GM18520 (cell line): ENCODE measurements around the gene MT1HL1.

Experiments used
- ATAC-seq: cut with Tn5 transposase; IDR thresholded peaks from one replicate; pipeline ENCODE4 v1.9.1; 2021; ENCODE audit not compliant: unreplicated experiment

Gene MT1HL1

DNA sequence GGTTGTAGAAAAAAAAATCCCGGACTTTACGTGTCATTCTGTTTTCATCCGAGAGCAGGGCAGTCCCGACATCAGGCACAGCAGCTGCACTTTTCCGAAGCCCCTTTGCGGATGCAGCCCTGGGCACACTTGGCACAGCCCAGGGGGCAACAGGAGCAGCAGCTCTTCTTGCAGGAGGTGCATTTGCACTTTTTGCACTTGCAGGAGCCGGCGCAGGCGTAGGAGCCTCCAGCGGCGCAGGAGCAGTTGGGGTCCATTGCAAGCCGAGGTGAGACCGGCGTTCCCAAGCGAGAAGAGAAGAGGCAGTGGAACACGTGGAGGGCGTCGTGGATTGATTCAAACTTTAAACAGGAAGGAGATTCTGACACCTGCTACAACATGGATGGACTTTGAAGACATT lies at the start of gene MT1HL1:
Gene MT1HL1, minus strand, starts transcription at position 326 of the 400 bp plus-strand sequence. Its CDS starts 69 bp downstream, at position 257.
- no peak for ATAC-seq

DNA sequence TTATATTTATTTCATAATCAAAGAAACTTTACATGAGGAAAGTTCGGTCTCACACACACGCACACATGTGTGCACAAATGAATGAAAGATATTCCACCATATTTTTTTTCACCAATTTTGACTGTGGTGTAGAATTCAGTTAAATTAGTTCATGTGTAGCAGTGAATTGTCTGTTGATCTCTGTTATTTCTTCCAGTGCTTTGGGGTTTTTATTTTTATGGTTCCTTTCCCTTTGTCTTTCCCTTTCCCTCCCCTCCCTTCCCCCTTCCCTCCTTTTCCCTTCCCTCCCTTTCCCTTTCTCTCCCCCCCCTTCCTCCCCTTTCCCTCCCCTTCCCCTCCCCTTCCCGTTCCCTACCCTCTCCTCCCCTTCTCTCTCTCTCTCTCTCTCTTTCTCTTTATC lies 46.7 kb upstream of the MT1HL1 start:
- no peak for ATAC-seq

DNA sequence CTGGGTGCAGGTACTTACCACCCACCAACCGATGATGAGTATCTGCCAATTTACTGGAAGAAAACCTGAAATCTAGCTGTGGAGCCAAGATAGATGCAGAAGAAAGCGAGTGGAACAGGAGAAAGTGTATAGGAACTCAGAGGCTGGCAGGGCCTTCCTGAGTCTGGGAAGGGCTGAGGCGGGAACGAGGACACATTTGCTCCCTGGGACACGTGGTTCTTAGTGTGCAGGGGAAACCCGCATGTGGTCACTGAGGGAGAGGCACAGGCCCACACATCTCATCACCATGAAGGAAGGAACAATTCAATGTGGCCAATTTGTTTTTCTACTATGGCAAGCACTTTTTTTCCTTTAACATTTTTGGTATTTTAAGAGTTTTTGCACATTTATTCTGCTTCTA lies 45.9 kb upstream of the MT1HL1 start:
- ATAC-seq, result no peak

DNA sequence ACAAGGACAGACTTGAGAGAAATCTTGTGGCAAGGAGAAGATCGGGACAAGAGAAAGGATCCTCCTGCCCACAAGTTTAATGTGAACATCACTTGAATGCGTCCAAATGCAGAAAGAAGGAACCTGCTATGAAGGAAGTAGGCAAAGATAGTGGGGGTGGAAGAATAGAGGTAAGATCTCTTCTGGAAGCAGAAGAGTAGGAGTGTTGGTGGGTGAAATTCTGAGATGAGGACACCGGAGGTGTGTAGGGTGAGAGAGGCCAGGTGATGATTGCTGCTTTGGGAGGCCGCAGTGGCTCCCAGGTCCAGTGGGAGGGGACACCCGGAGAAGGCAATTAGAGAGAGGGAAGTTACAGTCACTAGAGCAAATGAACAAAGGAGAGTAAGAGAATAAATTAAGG lies 44.6 kb upstream of the MT1HL1 start:
- ATAC-seq, result no peak

DNA sequence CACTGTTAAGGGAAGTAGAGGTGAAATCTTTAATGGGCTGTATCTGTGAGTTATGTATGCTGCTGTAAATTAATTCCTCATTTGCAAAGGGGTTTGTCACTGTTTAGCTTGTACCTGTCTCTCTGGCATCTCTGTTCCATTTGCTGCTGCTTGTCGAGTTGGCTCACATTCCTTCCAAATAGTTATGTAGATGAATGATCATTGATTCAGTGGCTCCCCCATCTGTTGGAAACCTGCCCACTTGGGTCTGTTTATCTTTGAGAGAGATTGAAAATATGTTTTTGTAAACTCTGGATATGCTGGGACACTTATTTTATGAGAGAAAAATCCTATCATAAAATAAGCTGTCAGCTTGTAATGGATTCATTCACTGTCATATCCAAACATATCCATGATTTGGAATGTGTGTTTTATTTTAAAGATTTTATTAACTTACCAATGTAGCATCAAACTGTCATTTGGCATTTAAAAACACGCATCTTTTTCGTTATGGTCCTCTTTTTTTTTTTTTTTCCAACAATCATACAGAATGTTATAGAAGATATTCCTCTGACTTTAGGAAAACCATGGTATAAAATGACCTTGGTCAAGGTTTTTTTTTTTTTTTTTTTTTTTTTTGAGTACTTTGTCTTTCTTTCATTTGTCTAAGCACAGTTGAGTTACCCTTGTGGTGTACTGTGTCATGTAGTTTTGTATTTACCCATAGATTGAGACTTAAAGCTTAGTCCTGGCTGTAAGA lies 41.2 kb upstream of the MT1HL1 start:
- ATAC-seq, result no peak

DNA sequence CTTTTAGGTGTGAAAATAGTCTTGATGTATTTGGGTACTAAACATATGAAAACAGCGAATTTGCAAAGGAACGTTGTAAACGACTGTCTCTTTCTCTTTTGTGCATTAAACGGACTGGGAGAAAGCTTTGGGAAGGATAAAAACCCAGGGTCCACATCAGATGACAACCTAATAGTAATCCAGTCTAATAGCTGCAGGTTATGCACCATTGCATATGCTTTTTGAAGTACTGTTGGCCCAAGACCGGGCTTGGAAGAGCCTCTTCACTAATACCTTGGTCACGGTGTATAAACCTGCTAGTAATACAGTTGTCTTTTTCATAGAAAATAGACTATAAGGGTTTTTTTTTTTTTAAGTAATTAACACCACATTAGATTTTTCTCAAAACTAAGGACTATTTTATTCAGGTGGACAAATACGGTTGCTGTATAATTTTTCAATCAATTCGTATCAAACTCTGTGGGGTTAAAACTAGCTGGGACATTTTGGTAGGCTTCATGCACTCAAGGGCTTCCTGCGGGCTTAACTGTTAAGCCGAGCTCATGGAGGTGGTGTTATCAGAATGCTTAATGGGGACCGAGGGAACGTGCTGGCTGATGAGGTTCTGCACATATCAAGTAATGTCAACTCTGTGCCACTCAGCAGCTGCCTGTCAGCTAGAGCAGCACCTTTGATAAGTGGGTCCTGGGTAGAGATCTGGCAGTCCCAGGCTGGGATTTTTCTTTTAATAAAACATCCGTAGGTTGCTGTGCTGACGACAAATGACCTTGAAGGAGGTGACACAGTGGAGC lies 39.8 kb upstream of the MT1HL1 start:
- no peak for ATAC-seq

DNA sequence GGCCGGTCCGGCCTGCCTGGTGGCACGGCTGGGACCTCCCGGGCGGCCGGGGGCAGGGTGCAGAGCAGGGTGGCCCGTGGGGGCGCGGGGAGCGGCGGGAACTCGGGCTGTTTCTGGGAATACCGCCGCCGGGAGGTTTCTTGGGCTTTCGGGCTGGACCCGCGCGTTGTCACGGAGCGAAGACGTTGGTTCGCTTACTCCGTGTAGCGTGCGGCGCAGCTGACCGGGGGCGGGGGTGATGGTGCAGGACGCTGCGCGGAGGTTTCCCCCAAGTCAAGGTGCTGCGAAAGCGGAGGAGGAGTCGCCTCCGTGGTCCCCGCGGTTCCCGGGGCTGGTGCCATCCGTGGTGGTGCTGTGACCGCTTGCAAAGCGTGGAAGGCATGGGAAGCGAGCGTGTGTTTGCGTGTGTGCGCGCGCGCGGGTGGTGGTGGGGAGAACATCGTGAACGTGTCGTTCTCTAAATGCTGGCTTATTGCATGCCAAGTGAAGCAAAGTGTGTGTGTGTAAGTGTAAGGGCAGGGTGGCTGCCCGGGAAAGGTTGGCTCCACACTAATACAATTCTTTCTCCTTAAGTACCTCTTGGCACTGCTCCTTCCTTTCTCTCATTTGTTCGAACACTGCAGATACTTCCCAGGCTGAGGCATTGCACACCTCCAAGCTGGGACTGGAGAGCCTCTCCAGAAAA lies 38.8 kb upstream of the MT1HL1 start:
- ATAC-seq, result no peak

DNA sequence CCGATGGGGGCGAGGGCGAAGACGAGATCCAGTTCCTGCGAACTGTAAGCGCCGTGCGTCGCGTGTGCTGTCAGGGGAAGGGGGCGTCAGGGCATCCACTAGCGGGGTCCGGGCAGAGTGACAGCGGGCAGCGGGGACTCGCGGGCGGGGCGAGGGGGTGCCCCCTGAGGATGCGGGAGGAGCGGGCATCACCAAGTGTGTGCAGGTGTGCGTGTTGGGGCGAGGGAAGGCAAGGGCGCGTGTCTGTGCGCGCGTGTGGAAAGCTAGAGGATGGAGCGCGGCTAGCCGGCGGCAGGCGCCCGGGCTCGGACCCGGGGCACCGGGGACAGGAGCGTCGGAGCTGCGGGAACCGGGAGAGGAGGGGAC lies 38.3 kb upstream of the MT1HL1 start:
- ATAC-seq, result no peak

DNA sequence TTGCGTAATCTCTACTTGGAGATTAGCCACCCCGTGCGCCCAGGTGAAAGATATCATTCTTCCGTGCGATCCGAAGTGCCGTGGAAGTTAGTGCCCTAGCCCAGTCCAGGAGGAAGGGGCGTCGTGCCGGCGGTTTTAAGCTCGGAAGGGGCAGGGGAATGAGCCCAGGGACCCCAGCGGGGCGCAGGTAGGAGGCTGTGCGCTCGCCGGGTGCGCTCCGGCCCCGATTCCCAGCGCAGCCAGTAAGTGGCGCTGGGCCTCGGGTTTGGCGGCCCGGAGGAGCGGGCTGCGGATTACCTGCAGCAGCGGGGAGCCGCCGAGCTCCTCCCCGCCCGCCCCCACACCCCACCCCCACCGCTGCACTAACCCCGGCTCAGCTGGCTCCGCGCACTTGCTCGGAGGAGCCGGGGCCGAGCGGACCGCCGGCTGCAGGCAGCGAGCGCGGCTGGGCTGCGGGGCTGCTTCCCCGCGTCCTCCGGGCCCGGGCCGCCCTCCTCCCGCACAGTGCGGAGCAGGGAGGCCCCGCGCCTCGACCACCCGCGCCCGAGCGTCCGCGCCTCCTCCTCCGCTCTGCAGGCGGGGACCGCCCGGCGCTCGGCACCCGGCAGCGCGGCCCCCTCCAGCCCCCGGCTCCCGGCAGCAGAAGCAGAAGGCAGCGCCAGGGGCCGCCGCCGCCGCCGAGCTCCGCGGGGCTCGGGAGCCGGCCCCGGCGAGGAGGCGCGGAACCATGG lies 37.7 kb upstream of the MT1HL1 start, which contains the start of gene RYR2:
Gene RYR2, plus strand, starts transcription at position 390 of the 731 bp plus-strand sequence. Its CDS starts 338 bp downstream, at position 728.
- no peak for ATAC-seq

DNA sequence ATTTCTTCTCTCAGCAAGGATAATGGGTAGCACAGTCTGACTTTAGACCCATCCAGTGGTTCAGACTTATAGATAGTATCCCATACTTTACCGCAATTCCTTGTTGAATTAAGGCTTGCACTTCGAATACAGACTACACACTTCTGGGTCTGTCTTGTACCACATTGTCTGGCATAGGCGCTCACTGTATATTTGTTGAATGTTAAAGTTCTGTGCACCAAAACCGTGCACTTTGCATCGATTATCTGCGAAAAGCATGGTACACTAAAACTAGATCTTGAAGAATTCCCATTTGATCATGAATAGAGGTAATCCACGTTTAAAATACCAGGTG lies 37.2 kb upstream of the MT1HL1 start:
- no peak for ATAC-seq

DNA sequence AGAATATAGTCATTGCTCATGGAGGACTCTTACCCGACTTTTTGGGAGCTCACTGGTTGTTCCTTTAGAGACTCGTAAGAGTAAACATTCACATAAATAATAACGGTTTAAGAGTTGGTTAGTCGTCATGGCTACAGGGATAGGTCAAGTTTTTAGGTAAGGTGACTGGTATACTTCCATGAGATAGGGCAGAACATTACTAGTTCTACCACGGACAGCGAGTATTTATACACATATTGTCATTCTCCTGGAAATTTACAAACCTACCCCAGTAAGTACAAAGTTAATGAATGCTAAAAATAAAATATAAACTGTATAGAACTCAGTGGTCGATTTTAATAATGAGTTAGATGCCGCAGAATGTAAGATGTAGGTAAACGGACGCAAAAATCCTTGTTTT lies 36.6 kb upstream of the MT1HL1 start:
- ATAC-seq, result no peak

DNA sequence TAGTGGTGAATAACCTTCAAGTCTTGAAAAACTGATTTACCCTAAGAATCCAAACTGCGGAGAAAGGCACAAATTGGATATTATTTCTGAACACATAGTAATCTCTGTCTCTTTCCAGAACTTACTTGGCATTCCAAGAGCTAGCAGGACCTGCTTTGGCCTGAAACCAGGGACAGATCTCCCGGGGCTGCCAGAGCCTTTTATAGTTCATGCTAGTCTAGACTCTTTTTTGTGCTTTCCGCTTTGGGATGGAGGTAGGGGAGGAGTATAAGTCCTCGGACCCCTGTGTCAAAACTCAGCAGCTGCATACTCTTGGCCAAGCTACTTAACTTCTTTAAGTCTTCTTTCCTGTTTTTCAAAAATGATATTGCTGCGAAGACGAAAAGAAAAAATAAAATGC lies 34.0 kb upstream of the MT1HL1 start:
- no peak for ATAC-seq

DNA sequence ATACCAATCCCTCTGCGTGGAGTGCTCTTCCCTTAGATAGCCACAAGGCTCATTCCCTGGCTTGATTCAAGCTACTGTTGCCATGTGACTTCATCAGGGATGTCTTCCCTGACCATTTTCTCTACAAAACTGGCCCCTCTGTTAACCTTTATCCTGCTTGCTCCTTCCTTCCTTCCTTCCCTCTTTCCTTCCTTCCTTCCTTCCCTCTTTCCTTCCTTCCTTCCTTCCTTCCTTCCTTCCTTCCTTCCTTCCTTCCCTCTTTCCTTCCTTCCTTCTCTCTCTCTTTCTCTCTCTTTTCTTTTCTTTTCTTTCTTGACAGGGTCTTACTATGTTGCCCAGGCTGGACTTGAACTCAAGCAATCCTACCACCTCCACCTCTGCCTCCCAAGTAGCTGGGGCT lies 31.5 kb upstream of the MT1HL1 start:
- ATAC-seq, result no peak

DNA sequence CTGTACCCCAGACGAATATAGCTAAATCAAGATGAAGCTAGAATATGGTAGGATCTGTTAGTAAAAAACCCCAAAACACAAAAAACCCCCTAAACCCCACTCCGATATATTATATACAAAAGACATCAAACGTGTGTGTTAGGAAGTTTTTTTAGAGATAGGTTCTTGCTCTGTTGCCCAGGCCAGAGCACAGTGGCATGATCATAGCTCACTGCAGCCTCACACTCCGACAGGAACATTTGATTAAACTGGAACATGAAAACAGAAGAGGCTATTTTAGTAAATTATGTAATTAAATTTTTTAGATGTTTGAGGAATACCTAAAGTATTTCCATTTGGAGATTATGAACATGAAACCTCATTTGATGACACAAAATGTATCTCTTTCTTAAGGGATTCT lies 29.6 kb upstream of the MT1HL1 start:
- no peak for ATAC-seq

DNA sequence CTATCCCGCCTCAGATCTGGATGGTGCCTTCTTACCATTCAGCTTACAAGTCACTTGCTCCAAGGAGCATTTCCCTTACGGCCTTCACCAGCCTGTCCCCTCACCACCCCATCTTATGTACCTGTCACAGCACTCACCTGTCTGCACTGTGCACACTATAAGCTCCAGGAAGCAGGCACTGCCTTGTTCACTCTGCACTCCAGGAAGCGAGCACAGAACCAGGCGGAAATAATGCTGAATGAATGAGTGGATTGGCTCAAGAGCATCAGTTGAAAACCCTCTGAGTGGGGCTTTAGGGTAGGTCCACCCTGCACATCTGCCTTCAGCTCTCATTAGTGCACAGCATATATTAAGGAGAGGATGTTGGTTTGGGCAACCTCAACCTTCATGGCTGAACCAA lies 28.8 kb upstream of the MT1HL1 start:
- no peak for ATAC-seq

DNA sequence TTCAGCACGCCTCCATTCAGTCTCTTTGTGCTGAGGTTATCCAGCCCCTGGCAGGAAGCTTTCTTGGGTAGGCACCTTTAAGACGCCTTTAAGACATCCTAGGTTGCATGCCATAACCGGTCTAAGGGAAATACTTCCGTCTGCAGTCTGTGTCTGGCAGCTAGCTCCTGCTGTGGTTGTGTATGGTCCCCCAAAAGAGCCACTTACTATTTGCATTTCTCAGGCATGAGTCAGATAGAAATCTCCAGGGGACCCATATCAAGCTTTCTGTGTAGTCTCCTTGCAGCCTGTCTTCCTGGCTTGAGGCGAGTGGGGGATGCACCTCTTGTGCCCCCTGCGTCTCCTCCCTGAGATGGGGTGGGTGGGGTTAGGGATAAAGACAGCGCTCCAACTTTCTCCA lies 27.8 kb upstream of the MT1HL1 start:
- peak; percentile 94 for ATAC-seq

DNA sequence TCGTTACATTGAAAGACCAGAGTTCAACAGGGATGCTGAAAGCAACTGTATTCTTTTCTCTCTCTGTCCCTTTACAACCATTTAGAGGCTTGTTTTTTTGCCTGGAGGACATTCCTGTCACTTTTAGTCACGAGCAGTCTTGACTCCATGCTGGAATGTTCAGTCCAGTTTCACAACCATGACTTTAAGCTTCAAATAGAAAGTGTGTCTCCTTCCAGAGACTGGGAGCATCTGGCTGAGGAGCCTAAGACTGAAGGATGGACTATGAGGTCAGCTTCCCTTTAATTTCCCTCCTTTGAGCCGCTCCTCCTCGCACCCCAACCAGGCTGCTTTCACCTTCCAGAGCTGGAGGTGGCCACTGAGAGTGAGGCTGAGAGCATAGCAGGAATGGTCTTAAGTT lies 27.2 kb upstream of the MT1HL1 start:
- ATAC-seq, result no peak

DNA sequence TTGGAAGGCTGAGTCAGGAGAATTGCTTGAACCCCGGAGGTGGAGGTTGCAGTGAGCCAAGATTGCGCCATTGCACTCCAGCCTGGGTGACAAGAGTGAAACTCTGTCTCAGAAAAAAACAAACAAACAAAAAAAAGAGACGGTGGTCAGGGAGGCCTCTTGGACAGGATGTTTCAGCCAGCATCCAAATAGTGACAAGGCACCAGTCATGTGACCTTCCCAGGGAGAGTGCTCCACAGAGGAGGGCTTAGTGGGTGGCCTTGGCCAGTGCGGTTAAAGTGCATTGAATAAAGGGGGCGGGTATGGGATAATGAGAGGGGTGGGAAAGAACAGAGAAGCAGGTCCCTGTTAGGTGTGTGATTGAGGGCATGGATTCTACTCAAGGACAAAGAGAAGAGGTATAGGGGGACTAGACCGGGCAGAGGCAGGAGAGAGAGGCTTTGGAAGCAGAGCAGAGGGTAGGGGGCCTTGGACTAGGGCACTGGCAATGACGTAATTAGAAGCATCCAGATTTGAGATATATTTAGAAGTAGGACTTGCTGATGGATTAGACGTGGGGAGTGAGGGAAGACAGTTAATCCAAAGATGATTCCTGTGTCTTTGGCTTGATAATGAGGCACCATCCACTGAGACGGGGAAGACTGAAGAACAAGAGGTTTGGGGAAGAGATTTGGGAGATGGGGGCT lies 25.8 kb upstream of the MT1HL1 start:
- ATAC-seq, result no peak

DNA sequence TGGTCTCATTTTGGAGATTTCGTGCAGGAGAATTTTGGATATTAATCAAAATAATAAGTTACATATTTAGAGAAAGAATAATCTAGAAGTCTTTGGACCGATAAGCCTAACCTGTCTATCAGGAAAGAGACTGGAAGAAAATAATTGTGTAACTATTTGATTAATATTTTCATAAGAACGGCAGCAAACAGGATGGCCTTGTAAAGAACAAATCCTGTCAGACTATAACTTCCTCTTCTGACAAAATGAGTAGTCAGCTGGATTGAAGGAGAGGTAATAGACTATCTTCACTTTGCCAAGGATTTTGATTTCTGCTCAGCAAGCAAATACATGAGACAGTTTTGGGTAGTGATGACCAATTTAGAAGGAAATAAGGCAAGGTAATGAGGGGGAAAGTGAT lies 25.0 kb upstream of the MT1HL1 start:
- ATAC-seq, result no peak

DNA sequence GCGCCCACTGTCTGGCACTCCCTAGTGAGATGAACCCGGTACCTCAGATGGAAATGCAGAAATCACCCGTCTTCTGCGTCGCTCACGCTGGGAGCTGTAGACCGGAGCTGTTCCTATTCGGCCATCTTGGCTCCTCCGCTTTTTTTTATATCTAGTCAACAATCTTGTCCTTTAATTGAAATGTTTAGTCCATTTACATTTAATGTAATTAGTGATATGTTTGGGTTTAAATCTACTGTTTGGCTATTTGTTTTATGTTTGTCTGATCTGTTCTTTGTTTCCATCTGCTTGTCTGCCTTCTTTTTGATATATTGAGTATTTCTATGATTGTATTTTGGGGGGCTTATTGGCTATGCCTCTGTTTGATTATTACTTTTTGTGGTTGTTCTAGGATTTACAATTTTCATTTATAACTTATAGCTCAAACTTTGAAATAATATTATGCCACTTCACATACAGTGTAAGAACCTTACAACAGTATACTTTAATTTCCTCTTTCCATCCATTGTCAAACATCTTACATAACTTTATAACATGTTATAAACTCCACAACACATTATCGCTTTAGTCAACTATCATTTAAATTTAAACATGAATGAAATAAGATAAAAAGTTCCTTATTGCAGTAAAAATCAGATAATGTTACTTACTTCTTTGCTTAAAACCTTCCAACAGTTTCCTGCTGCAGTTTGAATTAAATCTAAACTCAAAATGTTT lies 21.3 kb upstream of the MT1HL1 start:
- ATAC-seq, result no peak
